Globus pallidus (tissue), 1 donor: ENCODE results near the gene CLEC11A.
"Not testable (repeated sequence)": the region's sequence is repeated elsewhere in the genome, so short reads cannot be mapped to it uniquely, and the experiment has no call there.

Source experiments
- DNase-seq: peaks from one replicate; pipeline ENCODE4 v3.0.0-alpha.2; 2015; ENCODE audit warnings: low spot score

Gene CLEC11A

GRCh38 chr19:50761501-50761900 is 38.3 kb downstream of the CLEC11A start:
- DNase-seq = not testable (repeated sequence)

GRCh38 chr19:50763521-50763920 is 40.4 kb downstream of the CLEC11A start:
- not testable (repeated sequence) for DNase-seq

DNA sequence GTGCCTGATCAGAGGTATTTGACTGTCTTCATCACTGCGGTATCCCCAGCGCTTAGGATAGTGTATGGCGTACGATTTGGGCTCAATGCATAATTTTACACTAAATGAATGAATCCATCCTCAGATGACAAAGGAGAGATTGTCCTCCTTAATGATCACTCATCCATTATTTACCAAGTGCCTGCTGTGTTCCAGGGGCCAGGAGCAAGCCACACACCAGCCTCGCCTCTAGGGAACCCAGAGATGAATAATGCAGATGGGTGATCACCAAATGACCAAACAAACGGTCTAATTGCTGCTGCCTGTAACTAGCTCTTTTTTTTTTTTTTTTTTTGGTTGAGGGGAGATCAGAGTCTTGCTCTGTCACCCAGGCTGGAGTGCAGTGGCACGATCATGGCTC is 41.2 kb downstream of the CLEC11A start:
- DNase-seq = no peak

DNA sequence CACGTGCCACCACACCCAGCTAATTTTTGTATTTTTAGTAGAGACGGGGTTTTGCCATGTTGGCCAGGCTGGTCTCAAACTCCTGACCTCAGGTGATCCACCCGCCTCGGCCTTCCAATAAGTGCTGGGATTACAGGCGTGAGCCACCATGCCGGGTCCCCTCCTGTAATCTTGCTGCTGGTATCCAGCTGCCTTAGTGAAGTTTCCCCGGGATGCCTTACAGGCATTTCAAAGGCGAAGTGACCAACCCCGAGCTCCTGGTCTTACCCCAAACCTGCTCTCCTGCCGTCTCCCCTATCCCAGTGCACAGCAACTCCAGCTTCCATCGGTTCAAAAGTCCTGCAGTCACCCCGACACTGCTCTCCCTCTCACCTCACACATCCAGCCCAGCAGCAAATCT is 43.6 kb downstream of the CLEC11A start:
- DNase-seq = not testable (repeated sequence)

GRCh38 chr19:50767263-50767662 is 44.1 kb downstream of the CLEC11A start:
- not testable (repeated sequence) for DNase-seq

DNA sequence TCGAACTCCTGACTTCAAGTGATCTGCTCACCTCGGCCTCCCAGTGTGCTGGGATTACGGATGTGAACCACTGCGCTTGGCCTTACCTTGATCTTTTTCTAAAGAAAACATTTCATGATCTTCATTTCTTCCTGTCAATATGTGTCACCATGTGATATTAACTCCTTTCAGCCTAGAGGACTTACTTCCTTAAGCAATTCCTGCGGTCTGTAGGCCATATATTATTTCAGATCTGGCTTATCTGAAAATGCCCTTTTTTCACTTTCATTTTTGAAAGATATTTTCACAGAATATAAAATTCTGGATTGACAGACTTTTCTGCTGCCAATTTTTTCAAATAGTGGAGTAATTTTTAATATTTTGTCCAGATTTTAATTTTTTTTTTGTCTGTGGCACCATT is 45.1 kb downstream of the CLEC11A start:
- DNase-seq = no peak

DNA sequence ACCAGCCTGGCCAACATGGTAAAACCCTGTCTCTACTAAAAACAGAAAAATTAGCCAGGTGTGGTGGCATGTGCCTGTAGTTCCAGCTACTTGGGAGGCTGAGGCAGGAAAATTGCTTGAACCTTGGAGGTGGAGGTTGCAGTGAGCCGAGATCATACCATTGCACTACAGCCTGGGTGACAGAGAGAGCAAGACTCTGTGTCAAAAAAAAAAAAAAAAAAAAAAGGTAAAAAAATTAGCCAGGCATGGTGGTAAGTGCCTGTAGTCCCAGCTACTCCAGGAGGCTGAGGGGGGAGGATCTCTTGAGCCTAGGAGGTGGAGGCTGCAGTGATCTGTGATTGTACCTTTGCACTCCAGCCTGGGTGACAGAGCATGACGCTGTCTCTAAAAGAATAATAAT is 47.0 kb downstream of the CLEC11A start, which contains the start of gene GPR32:
GPR32 (plus strand) TSS at position 301 of the 400 bp plus-strand sequence. CDS start 137 bp downstream, outside the sequence.
- DNase-seq = not testable (repeated sequence)

- DNase-seq = no peak
Measured at GRCh38 chr19:50770888-50771287, 47.7 kb downstream of the CLEC11A start.

- DNase-seq = no peak
Measured at GRCh38 chr19:50772476-50772875, 49.3 kb downstream of the CLEC11A start.

- DNase-seq = not testable (repeated sequence)
Measured at GRCh38 chr19:50772912-50773311, 49.7 kb downstream of the CLEC11A start.

DNA sequence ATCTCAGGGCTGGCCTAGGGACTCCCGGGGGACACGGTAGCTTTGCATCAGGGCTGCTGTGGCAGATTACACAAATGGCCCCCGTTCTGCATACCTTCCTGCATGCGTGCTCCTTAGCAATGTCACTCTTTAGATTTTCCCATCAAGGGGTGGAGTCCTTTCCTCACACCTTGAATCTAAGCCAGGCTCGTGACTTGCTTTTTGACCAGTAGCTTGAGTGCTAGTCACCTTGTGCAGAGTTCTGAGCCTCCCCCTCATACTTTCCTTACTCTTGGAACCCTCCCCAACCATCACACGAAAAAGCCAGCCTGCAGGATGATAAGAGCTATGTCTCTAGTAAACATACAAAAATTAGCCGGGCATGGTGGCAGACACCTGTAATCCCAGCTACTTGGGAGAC is 50.3 kb downstream of the CLEC11A start:
- not testable (repeated sequence) for DNase-seq
